Activated gamma-delta T cell (primary cell): ENCODE data around the gene CDH5.

ENCODE experiments used
- DNase-seq: peaks from one replicate; lab custom pipeline; 2025; lab: John Stamatoyannopoulos, UW

CDH5 gene

GRCh38 chr16:66354034-66354909 is 12.2 kb upstream of the CDH5 start:
- DNase-seq = no peak

GRCh38 chr16:66355526-66355925 is 11.0 kb upstream of the CDH5 start:
- DNase-seq = no peak

GRCh38 chr16:66357523-66357928 is 9.0 kb upstream of the CDH5 start:
- DNase-seq = no peak

- no peak for DNase-seq
Measured at GRCh38 chr16:66358231-66358630, 8.3 kb upstream of the CDH5 start.

GRCh38 chr16:66359012-66359411 is 7.5 kb upstream of the CDH5 start:
- no peak for DNase-seq

GRCh38 chr16:66359811-66360608 is 6.5 kb upstream of the CDH5 start:
- DNase-seq = no peak

- no peak for DNase-seq
Measured at GRCh38 chr16:66360624-66361324, 5.7 kb upstream of the CDH5 start.

GRCh38 chr16:66361604-66362135 is 4.8 kb upstream of the CDH5 start:
- no peak for DNase-seq

- no peak for DNase-seq
Measured at GRCh38 chr16:66363211-66363777, 3.2 kb upstream of the CDH5 start.

GRCh38 chr16:66364117-66364958 is 2.2 kb upstream of the CDH5 start:
- DNase-seq = no peak

- DNase-seq = no peak
Measured at GRCh38 chr16:66364959-66365306, 1.6 kb upstream of the CDH5 start.

GRCh38 chr16:66365651-66366050 is 840 bp upstream of the CDH5 start:
- DNase-seq = no peak

GRCh38 chr16:66367968-66368891 is 1.7 kb downstream of the CDH5 start:
- DNase-seq = no peak

GRCh38 chr16:66369055-66369592 is 2.6 kb downstream of the CDH5 start:
- DNase-seq = no peak

GRCh38 chr16:66370786-66371684 is 4.5 kb downstream of the CDH5 start:
- DNase-seq = no peak

GRCh38 chr16:66372078-66372897 is 5.8 kb downstream of the CDH5 start:
- no peak for DNase-seq

GRCh38 chr16:66372898-66373155 is 6.3 kb downstream of the CDH5 start:
- DNase-seq = no peak

GRCh38 chr16:66373667-66374066 is 7.2 kb downstream of the CDH5 start:
- no peak for DNase-seq
